HPDE6-E6E7 (cell line): ENCODE measurements around the gene C15orf39.
A peak's percentile ranks its signal among the peaks of the same experiment; 100 is the strongest.
"Not testable (repeated sequence)": the region's sequence is repeated elsewhere in the genome, so short reads cannot be mapped to it uniquely, and the experiment has no call there.

ENCODE experiments used
- DNase-seq: peaks from one replicate; pipeline ENCODE4 v3.0.0; 2011; ENCODE audit warnings: missing footprints; ENCODE audit errors: extremely low spot score

The C15orf39 gene

GRCh38 chr15:75201616-75202250 is at the start of gene C15orf39:
Gene C15orf39 (plus strand): TSS chr15:75201882. CDS start chr15:75206049, 4,167 bp downstream.
- DNase-seq: peak; percentile 60

DNA sequence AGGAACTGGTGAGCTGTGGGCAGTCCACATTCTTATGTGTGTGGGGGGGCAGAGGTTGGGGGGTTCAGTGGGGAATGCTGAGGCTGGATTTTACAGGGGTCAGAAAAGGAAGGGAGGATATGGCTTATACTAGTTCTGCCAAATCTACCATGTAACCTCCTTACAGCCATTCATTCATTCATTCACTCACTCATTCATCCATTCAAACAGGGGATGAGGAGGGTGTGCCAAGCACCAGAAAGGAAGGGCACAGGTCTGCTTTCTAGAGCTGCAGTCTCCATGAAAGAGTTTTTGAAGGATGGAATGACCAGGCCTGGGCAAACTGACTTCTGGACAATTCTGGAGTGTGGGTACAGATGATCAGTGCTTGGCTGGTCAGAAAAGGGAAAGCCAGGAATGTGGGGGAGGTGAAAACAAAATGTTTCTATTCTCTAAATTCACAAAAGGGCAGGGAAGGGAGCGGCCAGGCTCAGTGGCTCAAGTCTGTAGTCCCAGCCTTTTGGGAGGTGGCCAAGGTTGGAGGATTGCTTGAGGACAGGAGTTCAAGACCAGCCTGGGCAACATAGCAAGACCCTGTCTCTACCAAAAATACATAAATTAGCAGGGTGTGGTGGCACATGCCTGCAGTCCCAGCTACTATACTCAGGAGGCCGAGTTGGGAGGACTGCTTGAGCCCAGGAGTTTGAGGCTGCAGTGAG is 49.2 kb upstream of the C15orf39 start:
- no peak for DNase-seq

DNA sequence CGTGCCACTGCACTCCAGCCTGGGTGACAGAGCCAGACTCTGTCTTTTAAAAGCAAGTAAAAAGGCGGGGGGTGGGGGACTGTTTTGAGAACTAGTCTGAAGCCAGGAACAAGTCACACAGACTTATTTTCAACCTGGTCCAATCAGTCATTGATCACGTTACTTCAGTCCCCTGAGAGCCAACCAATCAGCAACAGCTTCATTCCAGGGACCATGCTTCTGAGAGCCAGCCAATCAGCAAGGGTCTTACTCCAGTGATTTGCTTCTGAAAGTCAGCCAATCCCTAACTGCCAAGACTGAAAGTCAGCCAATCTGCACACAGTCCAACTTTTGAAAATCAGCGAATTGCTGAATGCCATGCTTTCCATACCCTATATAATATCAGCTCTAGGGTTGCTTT is 48.6 kb upstream of the C15orf39 start:
- no peak for DNase-seq

- no peak for DNase-seq
Measured at GRCh38 chr15:75153565-75154276, 48.0 kb upstream of the C15orf39 start.

DNA sequence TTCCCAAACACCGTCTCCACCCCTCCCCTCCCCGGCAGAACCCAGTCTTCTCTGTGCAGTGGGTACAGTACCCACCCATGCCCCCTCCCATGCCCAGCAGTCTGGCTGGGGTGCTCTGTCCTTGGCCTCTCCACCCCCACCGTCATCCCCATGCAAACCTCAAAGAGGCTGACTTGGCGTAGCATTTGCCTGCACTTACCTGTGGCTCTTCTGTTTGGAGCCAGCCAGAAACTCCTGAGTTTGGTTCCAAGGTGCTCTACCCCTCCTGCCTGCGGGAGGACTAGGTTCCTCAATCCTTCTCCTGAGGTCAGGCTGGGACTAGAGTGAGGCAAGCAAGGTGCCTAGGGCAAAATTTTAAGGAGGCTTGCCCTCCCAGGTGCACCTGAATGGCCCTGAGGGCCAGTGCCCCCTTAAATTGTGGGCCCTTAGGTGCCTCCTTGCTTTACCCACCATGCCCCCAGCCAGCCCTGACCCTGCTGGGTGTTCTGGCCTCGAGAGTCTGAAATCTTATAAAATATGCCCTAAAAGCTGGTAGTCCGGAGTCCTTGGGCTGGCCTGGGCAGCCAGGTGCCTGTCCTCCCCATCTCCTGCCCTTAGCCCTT is 47.1 kb upstream of the C15orf39 start:
- no peak for DNase-seq

DNA sequence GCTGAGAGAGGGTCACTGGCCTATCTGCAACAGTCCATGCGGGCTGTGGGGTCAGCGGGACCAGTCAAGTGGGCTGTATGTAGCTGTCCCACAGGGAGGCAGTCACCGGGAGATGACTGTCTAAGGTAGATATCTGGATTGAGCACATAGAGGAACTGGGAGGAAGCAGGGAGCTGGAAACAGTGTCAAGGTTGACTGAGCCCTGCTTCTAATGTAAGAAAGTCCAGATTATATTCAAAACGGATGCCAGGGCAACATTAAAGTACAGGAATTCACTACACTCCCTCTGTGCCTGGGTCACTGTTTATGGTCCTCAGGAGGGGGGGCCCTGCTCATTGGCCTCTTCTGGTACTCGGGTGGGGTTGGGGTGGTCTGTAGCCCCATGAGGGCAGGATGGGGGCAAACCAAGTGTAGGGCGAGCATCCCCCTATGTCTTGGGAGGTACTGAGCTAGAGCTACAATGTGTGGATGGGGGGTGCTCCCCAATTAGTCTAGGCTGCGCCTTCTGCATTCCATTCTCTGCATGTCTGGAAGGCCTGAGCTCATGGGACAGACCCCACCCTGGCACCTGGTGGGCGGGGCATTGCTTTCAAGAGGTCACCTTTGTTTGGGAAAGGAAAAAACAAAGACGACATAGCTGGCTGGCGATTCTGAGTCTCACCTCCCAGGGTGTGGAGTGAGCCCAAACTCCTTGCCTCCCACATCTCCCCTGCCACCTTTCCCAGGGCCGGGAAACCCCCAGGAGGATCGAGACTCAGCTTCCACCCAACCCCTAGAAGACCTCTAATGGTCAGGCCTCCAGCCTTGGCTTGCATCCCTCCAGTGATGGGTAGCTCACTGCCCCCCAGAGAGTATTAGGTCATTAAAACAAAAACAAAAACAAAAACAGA is 45.1 kb upstream of the C15orf39 start:
- no peak for DNase-seq

DNA sequence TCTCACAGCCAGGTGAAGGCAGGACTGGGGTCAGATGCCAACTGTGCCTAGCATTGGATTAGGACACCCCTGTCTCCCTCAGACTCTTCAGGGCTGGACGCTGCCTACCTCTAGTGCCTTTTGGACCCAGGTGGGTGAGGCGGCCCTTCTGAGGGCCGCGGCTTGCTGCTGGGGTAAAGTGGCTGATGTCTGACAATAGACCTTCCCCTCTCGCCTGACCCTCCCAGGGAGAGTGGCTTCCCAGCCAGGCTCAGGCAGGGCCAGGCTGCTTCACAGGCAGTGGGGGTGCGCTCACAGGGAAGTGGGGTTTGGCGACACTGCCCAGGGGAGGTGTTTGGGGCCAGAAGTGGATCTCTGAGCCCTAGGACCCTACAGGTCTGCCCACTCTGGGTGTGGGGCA is 43.3 kb upstream of the C15orf39 start:
- no peak for DNase-seq

- DNase-seq: no peak
Measured at GRCh38 chr15:75159244-75159643, 42.4 kb upstream of the C15orf39 start.

DNA sequence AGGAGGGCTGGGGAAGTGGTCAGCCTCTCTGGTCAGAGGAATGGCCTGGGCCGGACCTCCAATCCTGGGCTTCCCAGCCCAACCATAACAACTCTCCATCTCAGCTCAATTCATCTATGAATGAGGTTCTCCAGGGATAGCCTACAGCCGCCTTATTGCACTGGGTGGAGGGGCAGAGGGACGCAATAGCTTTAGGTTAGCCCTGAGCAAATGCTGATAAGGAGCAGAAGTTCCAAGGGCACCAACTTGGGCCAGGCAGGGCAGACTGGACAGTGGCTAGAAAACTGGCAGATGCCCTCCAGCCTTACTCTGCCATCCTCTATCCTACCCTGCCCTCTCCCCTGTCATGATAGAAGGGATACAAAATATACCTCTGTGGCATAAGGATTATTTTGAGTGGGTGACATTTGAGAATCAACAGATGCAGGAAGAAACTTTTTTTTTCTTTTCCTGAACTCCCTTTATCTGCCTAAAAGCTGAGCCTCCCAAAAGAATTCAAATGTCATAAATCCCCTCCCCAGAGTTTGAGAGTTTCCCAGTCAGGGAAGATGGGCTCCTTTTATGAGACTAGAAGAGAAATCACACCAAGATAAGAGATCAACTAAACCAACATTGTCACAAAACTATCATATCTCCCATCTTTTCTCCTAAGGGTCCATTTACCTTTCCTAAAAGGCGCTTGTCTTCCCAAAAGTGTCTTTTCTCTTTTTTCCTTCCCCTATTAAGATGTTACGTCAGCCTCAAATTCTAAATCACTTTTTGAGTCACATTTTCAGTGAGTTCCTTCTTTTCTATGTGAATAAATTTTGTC is 40.4 kb upstream of the C15orf39 start:
- DNase-seq: no peak

- no peak for DNase-seq
Measured at GRCh38 chr15:75161917-75162414, 39.7 kb upstream of the C15orf39 start.

GRCh38 chr15:75163150-75163564 is 38.5 kb upstream of the C15orf39 start:
- no peak for DNase-seq

DNA sequence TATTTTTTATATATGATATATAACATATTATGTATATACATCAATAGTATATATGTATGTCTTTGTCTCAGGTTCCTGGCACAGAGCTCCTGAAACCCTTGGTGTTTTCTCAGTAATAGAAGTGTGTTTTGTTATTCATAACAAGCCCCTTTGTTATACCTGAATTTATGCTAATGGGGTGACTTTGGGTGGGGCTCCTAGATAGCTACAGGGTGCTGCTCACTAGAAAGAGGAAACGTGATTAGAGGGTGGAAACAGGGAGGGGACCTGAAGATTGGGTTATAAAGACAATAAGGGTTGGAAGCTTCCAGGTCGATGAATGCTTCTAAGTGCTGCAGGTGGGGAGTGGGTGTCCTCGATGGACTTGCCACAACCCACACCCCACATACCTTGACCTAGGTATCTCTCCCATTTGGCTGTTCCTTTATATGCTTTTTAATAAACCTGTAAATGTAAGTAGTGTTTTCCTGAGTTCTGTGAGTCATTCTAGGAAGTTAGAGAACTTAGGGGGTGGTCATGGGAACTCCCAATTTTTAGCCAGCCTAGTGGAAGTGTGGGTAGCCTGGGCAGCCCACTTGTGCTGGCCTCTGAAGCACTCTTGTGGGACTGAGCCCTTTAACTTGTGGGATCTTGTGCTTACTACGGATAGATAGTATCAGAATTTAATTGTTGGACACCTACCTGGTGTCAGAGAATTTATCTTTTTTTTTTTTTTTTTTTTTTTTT is 36.9 kb upstream of the C15orf39 start:
- DNase-seq: no peak

GRCh38 chr15:75166489-75167063 is 35.1 kb upstream of the C15orf39 start:
- not testable (repeated sequence) for DNase-seq

GRCh38 chr15:75167588-75168350 is 33.9 kb upstream of the C15orf39 start:
- no peak for DNase-seq

GRCh38 chr15:75168374-75168773 is 33.3 kb upstream of the C15orf39 start:
- DNase-seq: no peak

GRCh38 chr15:75170203-75170602 is 31.5 kb upstream of the C15orf39 start:
- no peak for DNase-seq

DNA sequence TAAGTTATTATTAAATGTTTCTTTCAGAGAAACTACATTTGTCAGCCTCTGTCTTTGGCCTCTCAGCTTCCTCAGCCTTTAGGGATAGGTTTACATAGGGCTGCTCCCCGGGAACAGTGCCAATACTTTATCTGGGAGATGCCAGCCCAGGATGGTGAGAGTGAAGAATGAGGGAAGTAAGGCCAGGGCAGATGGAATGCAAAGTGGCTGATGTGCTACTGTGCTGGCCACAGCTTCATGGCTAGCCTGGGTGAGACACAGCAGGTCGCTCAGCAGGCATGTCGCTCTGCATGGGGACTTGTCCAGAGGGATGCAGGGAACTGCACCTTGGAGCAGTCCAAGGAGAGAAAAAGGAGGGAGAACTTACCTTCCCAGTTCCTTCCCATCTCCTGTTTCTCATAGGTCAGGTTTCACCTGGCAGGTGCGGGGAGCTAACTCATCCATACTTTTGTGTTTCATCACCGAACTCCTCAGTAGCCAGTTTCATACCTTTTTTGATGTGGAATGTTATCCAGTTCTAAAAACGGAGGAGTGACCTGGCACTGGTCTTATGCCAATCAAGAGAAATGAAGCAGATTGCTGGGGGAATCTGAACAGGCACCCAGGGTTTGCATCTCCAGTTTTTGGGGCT is 30.9 kb upstream of the C15orf39 start:
- DNase-seq: no peak

DNA sequence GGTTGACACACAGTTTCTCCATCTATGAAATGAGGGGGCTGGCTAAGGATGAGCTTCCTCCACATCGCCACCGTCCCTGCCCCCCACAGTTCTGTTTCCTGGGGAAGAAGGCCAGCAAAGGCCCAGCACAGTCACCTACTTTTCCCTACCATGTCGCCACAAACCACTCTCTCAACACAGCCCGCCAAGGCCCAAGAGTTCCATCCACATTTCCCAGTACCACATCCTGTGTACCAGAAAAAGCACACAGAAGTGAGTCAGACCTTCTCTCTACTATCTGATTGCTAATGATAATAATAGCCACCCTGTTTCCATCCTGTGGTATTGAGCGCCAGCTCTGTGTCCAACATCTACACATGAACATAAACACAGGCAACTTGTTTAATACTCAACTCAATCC is 30.3 kb upstream of the C15orf39 start:
- no peak for DNase-seq
